SK-N-SH treated with all-trans-retinoic acid at 6 μM for 48 hours (cell line): Measurements from ENCODE around the gene ZSWIM6.

Experiments used
- ATAC-seq: fragments of 200-7000 bp; cut with Tn5 transposase; 3 replicates; pipeline ENCODE4 v1.9.1; 2020; ENCODE audit warnings: mild to moderate bottlenecking, moderate library complexity
- ARNTL ChIP-seq: fragments of 450-650 bp; formaldehyde crosslinking; IDR thresholded peaks from 2 replicates; pipeline ENCODE4 v1.5.0; 2020; ENCODE audit warnings: low read depth, mild to moderate bottlenecking, moderate library complexity, borderline replicate concordance
- BACH2 ChIP-seq: fragments of 250-450 bp; sonication (Bioruptor Pico); IDR thresholded peaks from 2 replicates; pipeline ENCODE4 v1.9.0; 2021; ENCODE audit warnings: mild to moderate bottlenecking, borderline replicate concordance
- CSDC2 ChIP-seq: fragments of 250-450 bp; sonication (Bioruptor Pico); IDR thresholded peaks from 2 replicates; pipeline ENCODE4 v1.5.0; 2020; ENCODE audit warnings: mild to moderate bottlenecking, moderate library complexity
- ESRRG ChIP-seq: fragments of 250-450 bp; sonication (Bioruptor Pico); IDR thresholded peaks from 2 replicates; pipeline ENCODE4 v1.6.1; 2021; ENCODE audit warnings: mild to moderate bottlenecking
- GLIS3 ChIP-seq: fragments of 250-450 bp; sonication (Bioruptor Pico); IDR thresholded peaks from 2 replicates; pipeline ENCODE4 v1.5.0; 2020; ENCODE audit warnings: mild to moderate bottlenecking, moderate library complexity
- ISL1 ChIP-seq: fragments of 250-450 bp; sonication (Bioruptor Pico); IDR thresholded peaks from 2 replicates; pipeline ENCODE4 v2.1.2; 2022; ENCODE audit warnings: mild to moderate bottlenecking, moderate library complexity
- OSR1 ChIP-seq: fragments of 250-450 bp; sonication (Bioruptor Pico); IDR thresholded peaks from 2 replicates; pipeline ENCODE4 v1.8.0; 2022; ENCODE audit warnings: moderate library complexity, mild to moderate bottlenecking, inconsistent platforms
- PPARA ChIP-seq: fragments of 250-450 bp; sonication (Bioruptor Pico); IDR thresholded peaks from 2 replicates; pipeline ENCODE4 v1.5.0; 2020; ENCODE audit warnings: mild to moderate bottlenecking, borderline replicate concordance
- RARB ChIP-seq: fragments of 250-450 bp; sonication (Bioruptor Pico); IDR thresholded peaks from 2 replicates; pipeline ENCODE4 v1.8.0; 2021; ENCODE audit warnings: mild to moderate bottlenecking, moderate library complexity
- SNAI2 ChIP-seq: fragments of 250-450 bp; sonication (Bioruptor Pico); IDR thresholded peaks from 2 replicates; pipeline ENCODE4 v1.5.0; 2020; ENCODE audit warnings: mild to moderate bottlenecking, moderate library complexity
- TCF4 ChIP-seq: fragments of 250-450 bp; sonication (Bioruptor Pico); IDR thresholded peaks from 2 replicates; pipeline ENCODE4 v1.8.0; 2021; ENCODE audit warnings: mild to moderate bottlenecking, moderate library complexity, borderline replicate concordance
- ZC3H10 ChIP-seq: fragments of 250-450 bp; sonication (Bioruptor Pico); IDR thresholded peaks from 2 replicates; pipeline ENCODE4 v1.5.1; 2021; ENCODE audit warnings: mild to moderate bottlenecking, moderate library complexity
- ZFP3 ChIP-seq: fragments of 250-450 bp; sonication (Bioruptor Pico); IDR thresholded peaks from 2 replicates; pipeline ENCODE4 v1.5.0; 2020; ENCODE audit warnings: mild to moderate bottlenecking, moderate library complexity
- ZFP30 ChIP-seq: fragments of 450-650 bp; formaldehyde crosslinking; IDR thresholded peaks from 2 replicates; pipeline ENCODE4 v1.5.0; 2022; ENCODE audit warnings: mild to moderate bottlenecking, moderate library complexity
- ZNF565 ChIP-seq: fragments of 450-650 bp; formaldehyde crosslinking; conservative IDR thresholded peaks from 2 replicates; pipeline ENCODE4 v1.5.0; 2020; ENCODE audit warnings: low read depth, mild to moderate bottlenecking, moderate library complexity
- ZNF70 ChIP-seq: fragments of 450-650 bp; formaldehyde crosslinking; IDR thresholded peaks from 2 replicates; pipeline ENCODE4 v1.5.0; 2020; ENCODE audit warnings: mild to moderate bottlenecking, moderate library complexity
- ZNF8 ChIP-seq: fragments of 450-650 bp; formaldehyde crosslinking; IDR thresholded peaks from 2 replicates; pipeline ENCODE4 v1.5.0; 2020; ENCODE audit warnings: mild to moderate bottlenecking, moderate library complexity
- TF ChIP-seq, protein P1 (sequence below): fragments of 250-450 bp; sonication (Bioruptor Pico); IDR thresholded peaks from 2 replicates; pipeline ENCODE4 v1.8.0; 2021; ENCODE audit warnings: low read depth, mild to moderate bottlenecking, moderate library complexity, borderline replicate concordance
- TF ChIP-seq, protein P2 (sequence below): fragments of 250-450 bp; sonication (Bioruptor Pico); IDR thresholded peaks from 2 replicates; pipeline ENCODE4 v1.5.1; 2020; ENCODE audit warnings: low read depth, mild to moderate bottlenecking, moderate library complexity
- TF ChIP-seq, protein P3 (sequence below): fragments of 250-450 bp; sonication (Bioruptor Pico); IDR thresholded peaks from 2 replicates; pipeline ENCODE4 v1.8.0; 2020; ENCODE audit warnings: mild to moderate bottlenecking, moderate library complexity, borderline replicate concordance
- TF ChIP-seq, protein P4 (sequence below): fragments of 250-450 bp; sonication (Bioruptor Pico); IDR thresholded peaks from 2 replicates; pipeline ENCODE4 v1.5.1; 2021; ENCODE audit warnings: mild to moderate bottlenecking, moderate library complexity
- TF ChIP-seq, protein P5 (sequence below): fragments of 250-450 bp; sonication (Bioruptor Pico); IDR thresholded peaks from 2 replicates; pipeline ENCODE4 v1.5.0; 2020; ENCODE audit warnings: mild to moderate bottlenecking, moderate library complexity

The ZSWIM6 gene

DNA sequence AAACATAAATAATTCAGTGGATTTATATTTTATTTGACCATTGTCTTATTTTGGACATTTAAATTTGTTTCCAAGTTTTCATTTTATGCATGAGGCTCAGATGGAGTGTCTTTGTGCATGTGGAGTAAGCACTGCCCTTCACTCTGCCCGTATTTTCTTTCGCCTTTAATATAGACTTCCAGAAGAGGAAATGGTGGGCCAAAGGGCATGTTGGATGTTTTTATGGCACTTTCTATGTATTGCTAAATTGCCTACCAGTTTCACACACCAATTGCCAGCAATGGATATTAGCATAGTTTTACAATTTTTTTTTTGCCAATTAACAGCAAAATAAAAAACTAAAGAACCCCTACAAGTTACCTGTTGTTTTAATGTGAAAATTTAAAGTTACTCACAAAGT, 38.4 kb downstream of the ZSWIM6 start:
- TF ChIP-seq, protein P1, sequence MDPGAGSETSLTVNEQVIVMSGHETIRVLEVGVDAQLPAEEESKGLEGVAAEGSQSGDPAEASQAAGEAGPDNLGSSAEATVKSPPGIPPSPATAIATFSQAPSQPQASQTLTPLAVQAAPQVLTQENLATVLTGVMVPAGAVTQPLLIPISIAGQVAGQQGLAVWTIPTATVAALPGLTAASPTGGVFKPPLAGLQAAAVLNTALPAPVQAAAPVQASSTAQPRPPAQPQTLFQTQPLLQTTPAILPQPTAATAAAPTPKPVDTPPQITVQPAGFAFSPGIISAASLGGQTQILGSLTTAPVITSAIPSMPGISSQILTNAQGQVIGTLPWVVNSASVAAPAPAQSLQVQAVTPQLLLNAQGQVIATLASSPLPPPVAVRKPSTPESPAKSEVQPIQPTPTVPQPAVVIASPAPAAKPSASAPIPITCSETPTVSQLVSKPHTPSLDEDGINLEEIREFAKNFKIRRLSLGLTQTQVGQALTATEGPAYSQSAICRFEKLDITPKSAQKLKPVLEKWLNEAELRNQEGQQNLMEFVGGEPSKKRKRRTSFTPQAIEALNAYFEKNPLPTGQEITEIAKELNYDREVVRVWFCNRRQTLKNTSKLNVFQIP (CRISPR knock-in tag): no peak
- no peak for TF ChIP-seq ZFP30 (CRISPR knock-in tag)
- no peak for TF ChIP-seq ZNF8 (CRISPR knock-in tag)
- TF ChIP-seq ZC3H10 (CRISPR knock-in tag): no peak
- TF ChIP-seq ESRRG (CRISPR knock-in tag): no peak
- no peak for TF ChIP-seq RARB (CRISPR knock-in tag)
- no peak for TF ChIP-seq BACH2 (CRISPR knock-in tag)
- no peak for TF ChIP-seq ARNTL (CRISPR knock-in tag)
- TF ChIP-seq SNAI2 (CRISPR knock-in tag): no peak
- TF ChIP-seq, protein P2, sequence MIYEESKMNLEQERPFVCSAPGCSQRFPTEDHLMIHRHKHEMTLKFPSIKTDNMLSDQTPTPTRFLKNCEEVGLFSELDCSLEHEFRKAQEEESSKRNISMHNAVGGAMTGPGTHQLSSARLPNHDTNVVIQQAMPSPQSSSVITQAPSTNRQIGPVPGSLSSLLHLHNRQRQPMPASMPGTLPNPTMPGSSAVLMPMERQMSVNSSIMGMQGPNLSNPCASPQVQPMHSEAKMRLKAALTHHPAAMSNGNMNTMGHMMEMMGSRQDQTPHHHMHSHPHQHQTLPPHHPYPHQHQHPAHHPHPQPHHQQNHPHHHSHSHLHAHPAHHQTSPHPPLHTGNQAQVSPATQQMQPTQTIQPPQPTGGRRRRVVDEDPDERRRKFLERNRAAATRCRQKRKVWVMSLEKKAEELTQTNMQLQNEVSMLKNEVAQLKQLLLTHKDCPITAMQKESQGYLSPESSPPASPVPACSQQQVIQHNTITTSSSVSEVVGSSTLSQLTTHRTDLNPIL: no peak
- no peak for TF ChIP-seq ISL1 (CRISPR knock-in tag)
- no peak for TF ChIP-seq GLIS3 (CRISPR knock-in tag)
- TF ChIP-seq, protein P3, sequence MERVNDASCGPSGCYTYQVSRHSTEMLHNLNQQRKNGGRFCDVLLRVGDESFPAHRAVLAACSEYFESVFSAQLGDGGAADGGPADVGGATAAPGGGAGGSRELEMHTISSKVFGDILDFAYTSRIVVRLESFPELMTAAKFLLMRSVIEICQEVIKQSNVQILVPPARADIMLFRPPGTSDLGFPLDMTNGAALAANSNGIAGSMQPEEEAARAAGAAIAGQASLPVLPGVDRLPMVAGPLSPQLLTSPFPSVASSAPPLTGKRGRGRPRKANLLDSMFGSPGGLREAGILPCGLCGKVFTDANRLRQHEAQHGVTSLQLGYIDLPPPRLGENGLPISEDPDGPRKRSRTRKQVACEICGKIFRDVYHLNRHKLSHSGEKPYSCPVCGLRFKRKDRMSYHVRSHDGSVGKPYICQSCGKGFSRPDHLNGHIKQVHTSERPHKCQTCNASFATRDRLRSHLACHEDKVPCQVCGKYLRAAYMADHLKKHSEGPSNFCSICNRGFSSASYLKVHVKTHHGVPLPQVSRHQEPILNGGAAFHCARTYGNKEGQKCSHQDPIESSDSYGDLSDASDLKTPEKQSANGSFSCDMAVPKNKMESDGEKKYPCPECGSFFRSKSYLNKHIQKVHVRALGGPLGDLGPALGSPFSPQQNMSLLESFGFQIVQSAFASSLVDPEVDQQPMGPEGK (CRISPR knock-in tag): no peak
- TF ChIP-seq ZNF565 (CRISPR knock-in tag): no peak
- no peak for TF ChIP-seq ZFP3 (CRISPR knock-in tag)
- no peak for TF ChIP-seq PPARA (CRISPR knock-in tag)
- TF ChIP-seq CSDC2 (CRISPR knock-in tag): no peak
- TF ChIP-seq OSR1: no peak
- TF ChIP-seq, protein P4, sequence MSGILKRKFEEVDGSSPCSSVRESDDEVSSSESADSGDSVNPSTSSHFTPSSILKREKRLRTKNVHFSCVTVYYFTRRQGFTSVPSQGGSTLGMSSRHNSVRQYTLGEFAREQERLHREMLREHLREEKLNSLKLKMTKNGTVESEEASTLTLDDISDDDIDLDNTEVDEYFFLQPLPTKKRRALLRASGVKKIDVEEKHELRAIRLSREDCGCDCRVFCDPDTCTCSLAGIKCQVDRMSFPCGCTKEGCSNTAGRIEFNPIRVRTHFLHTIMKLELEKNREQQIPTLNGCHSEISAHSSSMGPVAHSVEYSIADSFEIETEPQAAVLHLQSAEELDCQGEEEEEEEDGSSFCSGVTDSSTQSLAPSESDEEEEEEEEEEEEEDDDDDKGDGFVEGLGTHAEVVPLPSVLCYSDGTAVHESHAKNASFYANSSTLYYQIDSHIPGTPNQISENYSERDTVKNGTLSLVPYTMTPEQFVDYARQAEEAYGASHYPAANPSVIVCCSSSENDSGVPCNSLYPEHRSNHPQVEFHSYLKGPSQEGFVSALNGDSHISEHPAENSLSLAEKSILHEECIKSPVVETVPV (CRISPR knock-in tag): no peak
- ATAC-seq: no peak

DNA sequence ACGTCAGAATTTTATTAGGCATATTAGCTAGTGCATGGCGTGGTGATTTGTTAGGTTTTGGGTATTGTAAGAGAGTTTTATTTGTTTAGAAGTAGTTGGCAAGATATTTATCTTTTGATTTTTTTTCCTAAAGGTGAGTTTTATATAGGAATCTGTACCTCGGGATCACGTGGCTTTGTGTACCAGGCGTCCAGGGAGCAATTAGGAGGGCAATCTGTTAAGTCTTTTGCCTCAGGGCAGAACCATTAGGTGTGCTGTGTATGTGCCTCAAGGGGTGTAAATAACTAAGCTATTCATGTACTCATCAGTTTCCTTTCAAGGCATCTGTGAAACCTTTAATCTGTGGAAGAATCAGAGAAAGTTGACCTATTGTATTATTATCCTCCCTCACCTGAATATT, 39.4 kb downstream of the ZSWIM6 start:
- TF ChIP-seq ESRRG (CRISPR knock-in tag) (no peak), RARB (CRISPR knock-in tag) (no peak), ZNF8 (CRISPR knock-in tag) (no peak), ZNF70 (CRISPR knock-in tag) (no peak), ZNF565 (CRISPR knock-in tag) (no peak), ZC3H10 (CRISPR knock-in tag) (no peak), OSR1 (no peak), TCF4 (CRISPR knock-in tag) (no peak), PPARA (CRISPR knock-in tag) (no peak), SNAI2 (CRISPR knock-in tag) (no peak), CSDC2 (CRISPR knock-in tag) (no peak), GLIS3 (CRISPR knock-in tag) (no peak)
- TF ChIP-seq, protein P3 (CRISPR knock-in tag): no peak
- TF ChIP-seq, protein P2: no peak
- TF ChIP-seq, protein P4 (CRISPR knock-in tag): no peak
- TF ChIP-seq, protein P5, sequence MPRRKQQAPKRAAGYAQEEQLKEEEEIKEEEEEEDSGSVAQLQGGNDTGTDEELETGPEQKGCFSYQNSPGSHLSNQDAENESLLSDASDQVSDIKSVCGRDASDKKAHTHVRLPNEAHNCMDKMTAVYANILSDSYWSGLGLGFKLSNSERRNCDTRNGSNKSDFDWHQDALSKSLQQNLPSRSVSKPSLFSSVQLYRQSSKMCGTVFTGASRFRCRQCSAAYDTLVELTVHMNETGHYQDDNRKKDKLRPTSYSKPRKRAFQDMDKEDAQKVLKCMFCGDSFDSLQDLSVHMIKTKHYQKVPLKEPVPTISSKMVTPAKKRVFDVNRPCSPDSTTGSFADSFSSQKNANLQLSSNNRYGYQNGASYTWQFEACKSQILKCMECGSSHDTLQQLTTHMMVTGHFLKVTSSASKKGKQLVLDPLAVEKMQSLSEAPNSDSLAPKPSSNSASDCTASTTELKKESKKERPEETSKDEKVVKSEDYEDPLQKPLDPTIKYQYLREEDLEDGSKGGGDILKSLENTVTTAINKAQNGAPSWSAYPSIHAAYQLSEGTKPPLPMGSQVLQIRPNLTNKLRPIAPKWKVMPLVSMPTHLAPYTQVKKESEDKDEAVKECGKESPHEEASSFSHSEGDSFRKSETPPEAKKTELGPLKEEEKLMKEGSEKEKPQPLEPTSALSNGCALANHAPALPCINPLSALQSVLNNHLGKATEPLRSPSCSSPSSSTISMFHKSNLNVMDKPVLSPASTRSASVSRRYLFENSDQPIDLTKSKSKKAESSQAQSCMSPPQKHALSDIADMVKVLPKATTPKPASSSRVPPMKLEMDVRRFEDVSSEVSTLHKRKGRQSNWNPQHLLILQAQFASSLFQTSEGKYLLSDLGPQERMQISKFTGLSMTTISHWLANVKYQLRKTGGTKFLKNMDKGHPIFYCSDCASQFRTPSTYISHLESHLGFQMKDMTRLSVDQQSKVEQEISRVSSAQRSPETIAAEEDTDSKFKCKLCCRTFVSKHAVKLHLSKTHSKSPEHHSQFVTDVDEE: no peak
- no peak for ATAC-seq
